Progenitor cell of endocrine pancreas (in vitro differentiated cells): ENCODE data around the gene ISCA1. TPM values are rescaled to one million over a fixed set of nuclear protein-coding genes. Genes with fewer than 3 reads are reported as not detected.

Source experiments
- DNase-seq: peaks from one replicate; pipeline ENCODE4 v3.0.0; 2021; ENCODE audit warnings: low spot score; ENCODE audit not compliant: unreplicated experiment
- H3K27ac Mint-ChIP-seq: 2 replicates; pipeline ENCODE4 v1.8.0; 2021; ENCODE audit warnings: mild to moderate bottlenecking, moderate library complexity, mixed read lengths
- H3K27me3 Mint-ChIP-seq: 2 replicates; pipeline ENCODE4 v1.8.0; 2021; ENCODE audit warnings: mixed read lengths
- H3K36me3 Mint-ChIP-seq: 2 replicates; pipeline ENCODE4 v1.8.0; 2022; ENCODE audit warnings: mixed read lengths; ENCODE audit not compliant: insufficient read depth
- H3K4me1 Mint-ChIP-seq: 2 replicates; pipeline ENCODE4 v1.8.0; 2021; ENCODE audit warnings: low read depth, mixed read lengths
- H3K4me3 Mint-ChIP-seq: 2 replicates; pipeline ENCODE4 v1.8.0; 2021; ENCODE audit warnings: low read depth, mild to moderate bottlenecking, moderate library complexity, mixed read lengths
- H3K9me3 Mint-ChIP-seq: 2 replicates; pipeline ENCODE4 v1.8.0; 2021; ENCODE audit warnings: low read depth, mixed read lengths
- total RNA-seq: library from RNA; stranded (reverse); gene quantifications from 2 replicates; pipeline ENCODE4 v1.2.1, GENCODE V29; 2021
- TF ChIP-seq, protein P1 (sequence below): fragments of 200-600 bp; sonication (generic); IDR thresholded peaks from one replicate; pipeline ENCODE4 v1.5.0; 2021; ENCODE audit warnings: antibody characterized with exemption, mild to moderate bottlenecking; ENCODE audit not compliant: unreplicated experiment

Gene ISCA1
- total RNA-seq, 1 donor from 2014 or later = 37.9 TPM

DNA sequence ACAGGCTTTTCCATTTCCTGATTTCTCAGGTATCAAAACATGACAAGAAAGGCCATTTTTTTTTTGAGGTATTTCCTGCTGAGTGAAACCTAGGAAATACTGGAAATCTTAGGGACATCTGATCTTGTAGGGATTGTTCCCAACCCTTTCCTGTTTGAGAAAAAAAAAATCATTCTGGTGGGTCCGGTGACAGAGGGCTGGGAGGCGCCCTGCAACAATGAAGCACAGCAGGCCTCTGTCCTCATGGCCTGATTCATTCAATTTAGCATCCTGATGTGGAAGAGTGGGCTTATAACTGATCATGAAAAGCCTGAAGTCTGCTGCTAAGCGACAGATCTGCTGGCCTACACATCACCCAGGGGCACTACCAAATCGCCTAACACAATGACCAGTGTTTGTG lies 19.8 kb downstream of the ISCA1 start:
- H3K36me3 Mint-ChIP-seq = peaks cover 8% of the 10 kb centered on the region
- TF ChIP-seq, protein P1, sequence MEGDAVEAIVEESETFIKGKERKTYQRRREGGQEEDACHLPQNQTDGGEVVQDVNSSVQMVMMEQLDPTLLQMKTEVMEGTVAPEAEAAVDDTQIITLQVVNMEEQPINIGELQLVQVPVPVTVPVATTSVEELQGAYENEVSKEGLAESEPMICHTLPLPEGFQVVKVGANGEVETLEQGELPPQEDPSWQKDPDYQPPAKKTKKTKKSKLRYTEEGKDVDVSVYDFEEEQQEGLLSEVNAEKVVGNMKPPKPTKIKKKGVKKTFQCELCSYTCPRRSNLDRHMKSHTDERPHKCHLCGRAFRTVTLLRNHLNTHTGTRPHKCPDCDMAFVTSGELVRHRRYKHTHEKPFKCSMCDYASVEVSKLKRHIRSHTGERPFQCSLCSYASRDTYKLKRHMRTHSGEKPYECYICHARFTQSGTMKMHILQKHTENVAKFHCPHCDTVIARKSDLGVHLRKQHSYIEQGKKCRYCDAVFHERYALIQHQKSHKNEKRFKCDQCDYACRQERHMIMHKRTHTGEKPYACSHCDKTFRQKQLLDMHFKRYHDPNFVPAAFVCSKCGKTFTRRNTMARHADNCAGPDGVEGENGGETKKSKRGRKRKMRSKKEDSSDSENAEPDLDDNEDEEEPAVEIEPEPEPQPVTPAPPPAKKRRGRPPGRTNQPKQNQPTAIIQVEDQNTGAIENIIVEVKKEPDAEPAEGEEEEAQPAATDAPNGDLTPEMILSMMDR = no peak
- H3K9me3 Mint-ChIP-seq = no peaks in the 10 kb centered on the region
- H3K27me3 Mint-ChIP-seq = no peaks in the 10 kb centered on the region
- no peak overlapping the region for H3K27ac Mint-ChIP-seq
- no peak overlapping the region for H3K4me3 Mint-ChIP-seq
- H3K4me1 Mint-ChIP-seq = no peaks in the 10 kb centered on the region
- no peak for DNase-seq

DNA sequence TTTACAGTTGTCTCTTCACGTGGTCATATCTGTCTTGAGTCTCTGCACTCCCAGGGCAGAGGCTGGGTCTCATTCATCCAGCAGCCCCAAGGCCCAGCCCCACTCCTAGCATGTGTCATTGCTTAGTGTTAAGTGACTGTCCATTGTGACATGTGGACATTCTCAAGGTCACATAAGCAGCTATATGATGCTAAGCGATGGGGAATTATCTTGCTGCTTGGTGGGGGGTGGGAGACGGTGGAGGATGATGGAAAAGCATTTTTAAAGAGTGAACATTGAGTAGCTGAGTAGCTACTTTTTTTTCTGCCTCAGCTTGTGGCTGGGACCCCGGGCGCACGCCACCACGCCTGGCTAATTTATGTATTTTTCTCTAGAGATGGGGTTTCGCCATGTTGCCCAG lies 22.8 kb downstream of the ISCA1 start, which contains the start of gene C9orf153:
C9orf153 (minus strand) TSS at position 101 of the 400 bp plus-strand sequence. CDS start 30,054 bp downstream, outside the sequence.
- H3K4me3 Mint-ChIP-seq = no peak within 1 kb of the TSS
- peaks cover 6% of the 10 kb centered on the region for H3K9me3 Mint-ChIP-seq
- peaks cover 2% of the 10 kb centered on the region for H3K4me1 Mint-ChIP-seq
- TF ChIP-seq, protein P1 = no peak
- peaks cover 10% of the 10 kb centered on the region for H3K36me3 Mint-ChIP-seq
- no peak within 1 kb of the TSS for H3K27ac Mint-ChIP-seq
- no peaks in the 10 kb centered on the region for H3K27me3 Mint-ChIP-seq
- no peak for DNase-seq

DNA sequence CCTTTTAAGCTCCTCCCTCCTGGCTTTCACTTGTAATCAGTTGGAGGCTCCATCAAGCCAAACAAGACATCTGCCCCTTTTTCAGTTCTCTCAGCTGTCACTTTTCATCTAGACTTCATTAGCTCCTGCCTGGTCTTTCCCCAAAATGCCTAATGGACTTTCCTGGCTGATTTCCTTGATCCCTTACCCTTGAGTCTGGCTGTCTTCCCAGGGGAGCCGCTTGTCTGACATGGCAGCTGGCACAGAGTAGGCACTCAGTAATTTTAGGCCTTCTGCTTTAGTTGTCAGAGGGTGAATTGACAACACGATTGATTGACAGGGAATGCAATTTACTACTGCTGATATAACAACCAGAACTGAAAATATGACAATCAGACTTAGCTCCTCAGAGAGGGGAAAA lies 24.9 kb downstream of the ISCA1 start:
- H3K4me1 Mint-ChIP-seq = peaks cover 2% of the 10 kb centered on the region
- peaks cover 13% of the 10 kb centered on the region for H3K36me3 Mint-ChIP-seq
- no peak for DNase-seq
- TF ChIP-seq, protein P1 = no peak
- H3K4me3 Mint-ChIP-seq = no peak overlapping the region
- peaks cover 9% of the 10 kb centered on the region for H3K9me3 Mint-ChIP-seq
- H3K27me3 Mint-ChIP-seq = no peaks in the 10 kb centered on the region
- no peak overlapping the region for H3K27ac Mint-ChIP-seq

DNA sequence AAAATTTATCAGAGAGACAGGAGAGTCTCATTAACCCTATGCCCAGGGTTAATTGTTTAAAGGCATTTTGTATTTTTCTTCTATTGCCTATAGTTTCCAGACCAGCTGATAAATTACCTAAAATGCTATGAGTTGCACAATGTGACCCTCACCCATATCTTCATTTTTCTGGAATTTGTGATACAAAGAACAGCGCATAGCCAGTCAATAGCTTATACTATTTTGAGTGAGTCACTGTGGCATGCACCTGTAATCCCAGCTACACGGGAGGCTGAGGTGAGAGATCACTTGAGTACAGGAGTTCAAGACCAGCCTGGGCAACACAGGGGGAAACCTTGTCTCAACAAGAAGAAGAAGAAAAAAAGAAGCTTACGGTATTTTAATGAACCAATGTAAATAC lies 25.7 kb downstream of the ISCA1 start:
- TF ChIP-seq, protein P1 = no peak
- H3K9me3 Mint-ChIP-seq = peaks cover 9% of the 10 kb centered on the region
- H3K27me3 Mint-ChIP-seq = no peaks in the 10 kb centered on the region
- H3K27ac Mint-ChIP-seq = no peak overlapping the region
- H3K4me1 Mint-ChIP-seq = peaks cover 2% of the 10 kb centered on the region
- H3K4me3 Mint-ChIP-seq = no peak overlapping the region
- H3K36me3 Mint-ChIP-seq = peaks cover 13% of the 10 kb centered on the region
- DNase-seq = no peak

DNA sequence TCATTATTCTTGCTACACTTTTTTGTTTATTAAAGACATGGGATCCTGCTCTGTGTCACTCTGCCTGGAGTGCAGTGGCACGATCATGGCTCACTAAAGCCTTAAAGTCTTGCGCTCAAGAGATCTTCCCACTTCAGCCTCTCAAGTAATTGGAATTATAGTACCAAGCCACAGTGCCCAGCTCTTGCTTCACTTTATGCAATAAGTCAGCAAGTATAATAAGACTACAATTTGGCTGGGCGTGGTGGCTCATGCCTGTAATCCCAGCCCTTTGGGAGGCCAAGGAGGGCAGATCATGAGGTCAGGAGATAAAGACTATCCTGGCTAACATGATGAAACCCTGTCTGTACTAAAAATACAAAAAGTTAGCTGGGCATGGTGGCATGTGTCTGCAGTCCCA lies 28.8 kb downstream of the ISCA1 start:
- TF ChIP-seq, protein P1 = no peak

More for the DNA sequence above, 28.8 kb downstream of the ISCA1 start:
- no peaks in the 10 kb centered on the region for H3K27me3 Mint-ChIP-seq
- H3K9me3 Mint-ChIP-seq = peaks cover 16% of the 10 kb centered on the region
- no peak overlapping the region for H3K27ac Mint-ChIP-seq
- peaks cover 12% of the 10 kb centered on the region for H3K36me3 Mint-ChIP-seq
- no peak overlapping the region for H3K4me3 Mint-ChIP-seq
- H3K4me1 Mint-ChIP-seq = peaks cover 2% of the 10 kb centered on the region
- DNase-seq = no peak
